ENCODE data around the gene MRI1.
"Not testable (repeated sequence)": the region's sequence is repeated elsewhere in the genome, so short reads cannot be mapped to it uniquely, and the experiment has no call there.

The MRI1 gene

DNA sequence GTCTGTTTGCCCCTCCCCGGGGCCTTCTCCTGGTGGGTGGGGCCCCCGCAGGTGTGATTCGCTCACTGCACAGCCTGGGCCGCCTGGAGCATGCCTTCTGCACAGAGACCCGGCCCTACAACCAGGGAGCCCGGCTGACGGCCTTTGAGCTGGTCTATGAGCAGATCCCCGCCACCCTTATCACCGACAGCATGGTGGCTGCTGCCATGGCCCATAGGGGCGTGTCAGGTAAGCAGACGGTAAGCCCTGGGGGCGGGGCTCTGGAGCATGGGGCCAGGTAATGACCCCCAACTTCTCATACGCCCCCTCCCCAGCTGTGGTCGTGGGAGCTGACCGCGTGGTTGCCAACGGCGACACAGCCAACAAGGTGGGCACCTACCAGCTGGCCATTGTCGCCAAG lies 4.2 kb downstream of the MRI1 start:
- Histone ChIP-seq H3K27me3 (ENCODE audit: insufficient read depth, low read depth, severe bottlenecking) (no peaks in the 10 kb centered on the region), H3K36me3 (peaks cover 5% of the 10 kb centered on the region), H3K27ac (no peak overlapping the region), H3K4me3 (ENCODE audit: low read depth, low read length) (no peak overlapping the region), H3K9me3 (ENCODE audit: severe bottlenecking) (no peaks in the 10 kb centered on the region)
- TF ChIP-seq, protein P1, sequence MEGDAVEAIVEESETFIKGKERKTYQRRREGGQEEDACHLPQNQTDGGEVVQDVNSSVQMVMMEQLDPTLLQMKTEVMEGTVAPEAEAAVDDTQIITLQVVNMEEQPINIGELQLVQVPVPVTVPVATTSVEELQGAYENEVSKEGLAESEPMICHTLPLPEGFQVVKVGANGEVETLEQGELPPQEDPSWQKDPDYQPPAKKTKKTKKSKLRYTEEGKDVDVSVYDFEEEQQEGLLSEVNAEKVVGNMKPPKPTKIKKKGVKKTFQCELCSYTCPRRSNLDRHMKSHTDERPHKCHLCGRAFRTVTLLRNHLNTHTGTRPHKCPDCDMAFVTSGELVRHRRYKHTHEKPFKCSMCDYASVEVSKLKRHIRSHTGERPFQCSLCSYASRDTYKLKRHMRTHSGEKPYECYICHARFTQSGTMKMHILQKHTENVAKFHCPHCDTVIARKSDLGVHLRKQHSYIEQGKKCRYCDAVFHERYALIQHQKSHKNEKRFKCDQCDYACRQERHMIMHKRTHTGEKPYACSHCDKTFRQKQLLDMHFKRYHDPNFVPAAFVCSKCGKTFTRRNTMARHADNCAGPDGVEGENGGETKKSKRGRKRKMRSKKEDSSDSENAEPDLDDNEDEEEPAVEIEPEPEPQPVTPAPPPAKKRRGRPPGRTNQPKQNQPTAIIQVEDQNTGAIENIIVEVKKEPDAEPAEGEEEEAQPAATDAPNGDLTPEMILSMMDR (IDR thresholded peaks at IDR 0.05; ENCODE audit: low read depth, low read length), result no peak
- no peak for DNase-seq

DNA sequence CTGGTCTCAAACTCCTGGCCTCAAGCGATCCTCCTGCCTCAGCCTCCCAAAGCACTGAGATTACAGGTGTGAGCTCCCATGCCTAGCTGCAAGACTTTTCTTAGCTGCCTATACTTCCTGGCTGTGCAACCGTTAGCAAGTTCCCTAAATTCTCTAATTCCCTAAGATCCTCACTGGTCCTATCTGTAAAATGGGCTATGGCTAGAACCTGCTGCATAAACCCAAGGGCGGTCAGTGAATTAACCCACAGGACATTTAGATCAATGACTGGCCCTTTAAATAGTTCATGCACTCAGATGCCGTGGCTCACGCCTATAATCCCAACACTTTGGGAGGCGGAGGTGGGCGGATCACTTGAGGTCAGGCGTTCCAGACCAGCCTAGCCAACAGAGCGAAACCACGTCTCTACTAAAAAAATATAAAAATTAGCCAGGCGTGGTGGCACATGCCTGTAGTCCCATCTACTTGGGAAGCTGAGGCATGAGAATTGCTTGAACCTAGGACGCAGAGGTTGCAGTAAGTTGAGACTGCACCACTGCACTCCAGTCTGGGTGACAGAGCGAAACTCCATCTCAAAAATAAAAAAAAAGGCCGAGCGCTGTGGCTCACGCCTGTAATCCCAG lies 5.8 kb downstream of the MRI1 start:
- Histone ChIP-seq H3K36me3 (peaks cover 3% of the 10 kb centered on the region; the same call in 1 of the 2 replicates), H3K9me3 (ENCODE audit: severe bottlenecking) (no peaks in the 10 kb centered on the region), H3K4me3 (ENCODE audit: low read depth, low read length) (no peak overlapping the region), H3K27me3 (ENCODE audit: insufficient read depth, low read depth, severe bottlenecking) (no peaks in the 10 kb centered on the region), H3K27ac (no peak overlapping the region)
- TF ChIP-seq, protein P1 (IDR thresholded peaks at IDR 0.05; ENCODE audit: low read depth, low read length), result no peak
- DNase-seq, result no peak

DNA sequence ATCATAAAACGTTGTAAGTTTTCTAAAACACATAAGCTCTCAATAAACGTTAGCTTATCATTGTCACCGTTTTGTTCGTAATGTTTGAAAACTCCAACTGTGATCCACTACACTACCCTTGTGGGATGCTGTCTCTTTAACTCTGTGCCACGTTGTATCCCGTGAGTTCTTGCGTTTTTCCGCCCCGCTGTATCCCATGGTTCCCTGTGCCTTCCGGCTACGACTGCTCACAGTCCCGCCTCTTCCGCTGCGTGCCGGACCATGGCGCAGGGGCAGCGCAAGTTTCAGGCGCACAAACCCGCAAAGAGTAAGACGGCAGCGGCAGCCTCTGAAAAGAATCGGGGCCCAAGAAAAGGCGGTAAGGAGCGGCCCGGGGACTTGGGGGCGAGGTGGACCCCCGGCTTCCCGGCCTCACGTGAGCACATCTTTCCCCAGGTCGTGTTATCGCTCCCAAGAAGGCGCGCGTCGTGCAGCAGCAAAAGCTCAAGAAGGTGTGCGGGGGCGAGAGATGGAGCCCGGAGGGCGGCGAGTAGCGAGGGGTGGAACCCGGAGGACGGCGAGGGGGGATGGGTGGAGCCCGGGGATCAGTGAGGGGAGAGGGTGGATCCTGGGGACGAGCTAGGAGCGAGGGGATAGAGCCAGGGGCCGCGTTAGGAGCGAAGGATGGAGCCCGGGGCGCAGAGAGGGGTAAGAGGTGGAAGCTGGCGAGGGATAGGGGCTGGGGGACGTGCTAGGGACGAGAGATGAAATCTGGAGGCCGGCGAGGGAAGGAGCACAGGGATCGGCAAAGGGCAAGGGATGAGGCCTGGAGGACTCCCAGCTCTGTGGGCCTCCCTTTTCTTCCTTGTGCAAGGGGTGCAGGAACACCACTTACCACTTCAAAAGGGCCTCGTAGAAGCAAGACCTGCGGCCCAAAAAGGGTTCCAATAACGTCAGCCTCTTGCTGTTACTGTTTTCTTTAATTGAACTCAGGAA lies 10.2 kb downstream of the MRI1 start, which contains the start of gene C19orf53:
Gene C19orf53, plus strand, starts transcription at position 240 of the 975 bp plus-strand sequence. Its CDS starts 22 bp downstream, at position 262.
- peaks cover 28% of the 10 kb centered on the region for H3K36me3 ChIP-seq

DNA sequence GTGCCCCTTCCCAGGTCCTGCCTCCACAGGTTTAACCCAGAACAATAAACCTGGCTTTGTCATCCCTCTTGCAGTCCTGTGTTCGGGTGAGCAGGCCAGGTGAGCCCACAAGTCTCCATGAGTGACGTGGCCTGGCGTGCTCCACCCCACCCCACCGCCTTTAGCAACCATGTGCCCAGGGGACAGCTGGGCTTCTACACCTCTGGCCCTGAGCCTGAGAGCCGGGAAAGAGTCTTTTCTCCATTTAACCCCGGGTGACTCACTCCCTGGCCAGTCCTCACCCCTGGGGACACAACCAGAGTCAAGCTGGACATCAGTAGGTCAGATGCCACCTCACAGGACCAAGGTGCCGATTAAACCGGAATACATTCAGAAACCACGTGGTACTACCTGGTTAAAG lies 14.1 kb downstream of the MRI1 start:
- Histone ChIP-seq H3K36me3 (peaks cover 32% of the 10 kb centered on the region), H3K27me3 (ENCODE audit: insufficient read depth, low read depth, severe bottlenecking) (no peaks in the 10 kb centered on the region), H3K27ac (no peak overlapping the region), H3K9me3 (ENCODE audit: severe bottlenecking) (no peaks in the 10 kb centered on the region), H3K4me3 (ENCODE audit: low read depth, low read length) (no peak overlapping the region)
- no peak for DNase-seq
- TF ChIP-seq, protein P1 (IDR thresholded peaks at IDR 0.05; ENCODE audit: low read depth, low read length), result no peak

More for the DNA sequence above, 10.2 kb downstream of the MRI1 start, which contains the start of gene C19orf53:
- Histone ChIP-seq H3K4me3 (ENCODE audit: low read depth, low read length) (peak within 1 kb of the TSS; percentile 85), H3K9me3 (ENCODE audit: severe bottlenecking) (no peaks in the 10 kb centered on the region), H3K27me3 (ENCODE audit: insufficient read depth, low read depth, severe bottlenecking) (no peaks in the 10 kb centered on the region), H3K27ac (peak within 1 kb of the TSS; percentile 91)
- peak; percentile 92 for DNase-seq
- TF ChIP-seq, protein P1 (IDR thresholded peaks at IDR 0.05; ENCODE audit: low read depth, low read length), result no peak

DNA sequence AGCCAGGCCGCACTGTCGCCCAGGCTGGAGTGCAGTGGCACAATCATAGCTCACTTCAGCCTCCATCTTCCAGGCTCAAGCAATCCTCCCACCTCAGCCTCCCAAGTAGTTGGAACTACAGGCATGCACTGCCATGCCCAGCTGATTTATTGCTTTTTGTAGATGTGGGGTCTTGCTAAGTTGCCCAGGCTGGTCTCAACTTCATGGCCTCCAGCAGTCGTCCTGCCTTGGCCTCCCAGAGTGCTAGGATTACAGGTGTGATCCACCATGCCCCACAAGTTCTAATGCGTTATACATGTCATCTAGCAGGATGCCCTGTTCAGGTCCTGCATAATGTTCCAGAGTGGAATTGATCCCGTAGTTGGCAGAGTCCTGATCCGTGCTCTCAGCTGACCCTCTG lies 14.5 kb downstream of the MRI1 start:
- H3K27ac ChIP-seq, result no peak overlapping the region
- no peak overlapping the region for H3K4me3 ChIP-seq (ENCODE audit: low read depth, low read length)
- H3K27me3 ChIP-seq (ENCODE audit: insufficient read depth, low read depth, severe bottlenecking), result no peaks in the 10 kb centered on the region
- H3K9me3 ChIP-seq (ENCODE audit: severe bottlenecking), result no peaks in the 10 kb centered on the region
- no peak for DNase-seq
- TF ChIP-seq, protein P1 (IDR thresholded peaks at IDR 0.05; ENCODE audit: low read depth, low read length), result no peak
- peaks cover 32% of the 10 kb centered on the region for H3K36me3 ChIP-seq

DNA sequence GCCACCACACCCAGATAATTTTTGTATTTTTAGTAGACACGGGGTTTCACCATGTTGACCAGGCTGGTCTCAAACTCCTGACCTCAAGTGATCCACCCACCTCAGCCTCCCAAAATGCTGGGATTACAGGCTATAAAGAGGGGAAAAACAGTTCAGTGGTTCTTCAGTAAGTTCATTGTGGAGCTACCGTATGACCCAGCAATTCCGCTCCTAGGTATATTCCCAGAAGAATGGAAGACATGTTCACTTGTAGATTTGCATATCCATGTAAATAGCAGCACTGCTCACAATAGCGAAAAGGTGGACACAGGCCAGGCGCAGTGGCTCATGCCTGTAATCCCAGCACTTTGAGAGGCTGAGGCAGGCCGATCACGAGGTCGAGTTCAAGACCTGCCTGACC lies 15.5 kb downstream of the MRI1 start:
- peaks cover 29% of the 10 kb centered on the region for H3K36me3 ChIP-seq
- H3K27me3 ChIP-seq (ENCODE audit: insufficient read depth, low read depth, severe bottlenecking); DNase-seq; H3K27ac ChIP-seq; H3K4me3 ChIP-seq (ENCODE audit: low read depth, low read length); H3K9me3 ChIP-seq (ENCODE audit: severe bottlenecking): not testable (repeated sequence)
